Activated CD4-positive, alpha-beta T cell treated with anti-CD3 and anti-CD28 coated beads, Interleukin-2, amount 50 U/mL, for 48 hours (primary cell): ENCODE data around the gene CREB3L2.

ENCODE experiments used
- DNase-seq, 2 experiments: peaks; one replicate each; pipeline ENCODE4 v3.0.0-alpha.2; 2020

CREB3L2 gene

DNA sequence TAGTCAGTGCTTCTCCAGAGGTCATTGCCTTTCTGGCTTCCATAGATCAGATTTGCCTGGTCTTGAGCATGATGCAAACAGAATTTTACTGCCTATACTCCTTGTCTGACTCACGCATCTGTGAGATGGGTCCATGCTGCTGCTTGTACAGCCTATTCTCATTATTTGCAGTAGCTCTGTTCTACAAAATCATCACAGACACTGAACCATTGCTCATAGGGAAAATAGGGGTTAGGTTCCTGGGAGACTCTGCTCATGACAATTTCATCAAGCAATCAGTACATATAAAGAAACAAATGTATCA, 7.4 kb upstream of the CREB3L2 start:
- DNase-seq = no peak

DNA sequence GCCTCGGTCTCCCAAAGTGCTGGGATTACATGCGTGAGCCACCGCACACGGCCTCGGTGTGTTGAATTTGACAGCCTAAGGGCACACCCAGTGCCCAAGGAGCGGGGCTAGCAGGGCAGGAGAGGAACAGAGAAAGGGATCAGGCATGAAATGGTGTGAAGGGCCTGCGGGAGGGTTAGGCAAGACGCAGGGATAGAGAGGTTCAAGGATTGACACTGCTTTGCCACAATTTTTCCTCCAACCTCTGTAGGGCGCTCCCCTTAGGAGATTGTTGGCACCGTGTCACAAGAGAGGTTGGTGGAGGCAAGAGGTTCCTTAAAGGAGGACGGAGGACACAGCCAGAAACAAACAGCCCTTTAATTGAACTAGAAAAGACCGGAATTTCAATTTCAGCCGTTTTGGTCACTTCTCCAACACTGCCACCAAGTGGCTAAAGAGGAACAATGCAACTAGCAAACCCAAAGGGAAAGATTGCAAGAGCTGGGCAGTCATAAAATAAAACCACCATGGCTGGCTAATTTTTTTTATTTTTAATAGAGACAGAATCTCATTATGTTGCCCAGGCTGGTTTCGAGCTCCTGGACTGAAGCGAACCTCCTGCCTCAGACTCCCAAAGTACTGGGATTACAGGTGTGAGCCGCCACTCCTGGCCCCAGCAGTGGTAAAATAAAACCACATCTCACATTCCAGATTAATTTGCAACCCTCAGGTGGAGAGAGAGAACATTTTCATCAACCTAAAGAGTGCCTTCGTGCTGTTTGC, 6.9 kb upstream of the CREB3L2 start:
- DNase-seq = no peak

DNA sequence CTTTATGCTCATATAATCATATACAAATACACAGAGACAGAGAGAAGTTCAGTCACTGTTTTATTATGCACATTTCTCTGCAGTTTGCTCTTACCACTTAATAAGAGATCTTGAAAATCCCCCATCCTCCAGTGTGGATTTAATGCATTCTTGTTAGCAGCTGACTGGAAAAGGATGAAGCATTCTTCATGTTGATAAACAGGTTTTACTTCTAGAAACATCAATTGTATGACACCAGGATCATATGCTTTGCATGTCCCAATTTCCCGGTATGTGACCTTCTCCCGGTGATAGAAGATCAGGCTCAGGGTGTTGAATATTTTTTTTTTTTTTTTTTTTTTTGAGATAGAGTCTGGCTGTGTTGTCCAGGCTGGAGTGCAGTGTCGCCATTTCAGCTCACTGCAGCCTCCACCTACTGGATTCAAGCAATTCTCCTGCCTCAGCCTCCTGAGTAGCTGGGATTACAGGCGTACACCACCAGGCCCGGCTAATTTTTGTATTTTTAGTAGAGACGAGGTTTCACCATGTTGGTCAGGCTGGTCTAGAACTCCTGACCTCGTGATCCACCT, 6.2 kb upstream of the CREB3L2 start:
- no peak for DNase-seq

DNA sequence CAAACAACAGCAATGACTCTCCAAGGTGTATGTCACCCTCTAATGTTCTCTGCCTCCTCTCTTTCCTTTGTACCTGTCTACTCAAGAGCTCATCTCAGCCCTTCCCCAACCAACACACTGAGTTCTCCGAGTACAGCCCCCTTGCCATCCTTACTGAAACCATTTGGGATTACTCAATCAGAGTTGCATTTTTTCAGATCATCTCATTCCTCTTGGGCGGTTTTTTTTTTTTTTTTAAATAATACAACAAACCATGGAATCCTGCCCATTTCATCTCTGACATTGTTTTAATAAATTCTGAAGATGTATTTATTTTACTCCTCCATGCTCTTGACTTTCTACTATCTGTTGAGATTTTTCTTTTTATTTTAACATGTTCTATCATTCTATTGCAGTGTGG, 4.2 kb upstream of the CREB3L2 start:
- DNase-seq = no peak

- no peak for DNase-seq
These were observed 3.0 kb upstream of the CREB3L2 start for GRCh38 chr7:138004936-138005335.

DNA sequence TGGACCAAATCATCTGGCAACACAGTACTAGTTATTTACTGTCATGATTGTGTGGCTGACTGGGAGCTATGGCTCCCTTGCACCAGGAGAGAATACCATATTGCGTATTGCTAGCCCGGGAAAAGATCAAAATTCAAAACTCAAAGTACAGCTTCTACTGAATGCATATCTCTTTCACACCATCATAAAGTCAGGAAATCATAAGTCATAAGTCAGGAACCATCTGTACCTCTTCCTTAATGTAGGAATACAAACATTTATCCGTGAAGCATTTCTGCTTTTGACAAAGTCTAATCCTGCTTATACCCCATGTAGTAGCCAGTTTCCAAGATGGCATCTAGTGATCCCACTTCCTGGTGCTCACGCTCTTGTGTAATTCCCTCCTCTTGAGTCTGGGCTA, 2.2 kb upstream of the CREB3L2 start:
- DNase-seq = no peak

DNA sequence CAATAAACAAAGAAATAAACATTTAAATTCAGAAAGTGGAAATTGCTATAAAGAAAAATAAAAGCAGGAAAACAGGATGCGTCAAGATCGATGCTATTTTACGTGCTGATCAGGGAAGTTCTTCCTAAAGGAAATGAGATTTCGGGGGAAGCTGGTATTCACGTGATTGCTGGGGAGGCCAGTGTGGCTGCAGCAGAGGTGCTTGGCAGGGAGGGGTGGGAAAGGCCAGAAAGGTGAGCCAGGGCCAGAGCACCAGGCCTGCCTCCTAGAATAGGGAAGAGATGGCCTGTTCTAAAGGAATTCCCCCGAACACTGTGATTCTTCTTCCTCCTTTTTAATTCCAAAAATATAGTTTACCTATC, 923 bp upstream of the CREB3L2 start:
- no peak for DNase-seq

GRCh38 chr7:138002096-138002827, 376 bp upstream of the CREB3L2 start:
- peak; percentile 97 to 98 for DNase-seq

DNA sequence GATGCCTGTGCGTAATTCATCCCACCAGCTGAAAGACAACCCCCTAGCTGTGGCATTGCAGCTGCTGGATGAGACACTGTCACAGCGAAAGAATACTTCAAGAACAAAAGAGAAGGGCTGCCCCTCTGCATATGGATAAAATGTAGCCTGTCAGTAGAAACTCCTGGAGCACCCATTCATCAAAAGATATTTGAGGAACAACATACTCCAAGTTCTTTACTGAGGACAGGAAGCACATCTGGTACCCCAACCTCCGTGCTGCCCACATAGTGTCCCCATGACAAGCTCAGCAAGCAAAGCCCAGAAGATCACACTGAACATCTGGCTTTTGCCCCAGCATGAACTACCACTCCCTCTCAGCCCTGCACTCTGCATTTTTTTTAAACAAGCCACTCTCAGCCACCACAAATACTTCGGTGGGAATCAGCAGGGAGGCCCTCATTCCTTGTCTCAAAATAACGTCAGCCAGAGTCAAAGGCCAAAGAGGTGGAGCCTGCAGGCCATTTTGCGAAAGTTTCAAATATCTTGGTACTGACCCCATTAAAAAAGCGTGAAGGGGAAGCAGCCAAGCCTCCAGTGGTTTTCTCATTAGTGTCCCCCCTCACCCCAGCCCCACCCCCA, 1.7 kb downstream of the CREB3L2 start:
- DNase-seq = no peak

- DNase-seq = no peak
These were observed 2.3 kb downstream of the CREB3L2 start for GRCh38 chr7:137999496-138000080.

DNA sequence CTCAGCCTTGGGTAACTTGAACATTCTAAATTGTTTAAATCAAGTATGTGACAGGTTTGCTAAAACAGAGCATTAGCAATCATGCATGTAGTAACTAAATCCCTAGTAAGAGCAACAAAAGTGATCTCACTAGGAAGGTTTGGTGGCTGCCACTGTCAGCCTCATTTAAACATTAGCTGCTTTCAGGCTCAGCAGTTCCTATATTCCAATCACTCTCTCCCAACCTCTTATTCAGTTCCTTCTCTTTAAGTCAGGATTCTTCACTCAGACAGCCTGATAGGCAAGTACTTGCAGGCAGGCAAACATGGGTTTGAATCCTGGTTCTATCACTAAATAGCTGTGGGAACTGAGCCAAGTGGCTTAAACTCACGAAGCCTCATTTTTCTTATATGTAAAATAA, 3.6 kb downstream of the CREB3L2 start:
- DNase-seq = no peak

DNA sequence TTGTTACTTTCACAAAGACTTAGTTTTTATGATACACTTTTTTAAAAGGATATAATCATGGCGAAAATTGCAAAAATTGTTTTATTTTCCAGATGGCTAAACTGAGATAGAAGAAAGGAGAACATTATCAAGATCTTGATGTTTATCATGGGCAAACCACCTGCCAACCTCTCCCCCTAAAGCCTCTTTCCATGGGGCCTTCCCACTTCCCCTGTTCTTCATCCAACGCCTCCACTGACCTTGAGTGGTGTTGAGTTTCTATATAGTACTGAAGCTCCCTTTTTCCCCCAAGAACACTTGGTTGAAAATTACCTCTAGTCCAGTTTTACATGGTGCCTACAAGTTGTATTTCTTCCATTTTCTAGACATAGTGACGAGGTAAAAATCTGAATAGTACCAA, 5.0 kb downstream of the CREB3L2 start:
- no peak for DNase-seq

- no peak for DNase-seq
These were observed 5.5 kb downstream of the CREB3L2 start for GRCh38 chr7:137996386-137996851.

GRCh38 chr7:137994216-137994615, 7.7 kb downstream of the CREB3L2 start:
- no peak for DNase-seq

DNA sequence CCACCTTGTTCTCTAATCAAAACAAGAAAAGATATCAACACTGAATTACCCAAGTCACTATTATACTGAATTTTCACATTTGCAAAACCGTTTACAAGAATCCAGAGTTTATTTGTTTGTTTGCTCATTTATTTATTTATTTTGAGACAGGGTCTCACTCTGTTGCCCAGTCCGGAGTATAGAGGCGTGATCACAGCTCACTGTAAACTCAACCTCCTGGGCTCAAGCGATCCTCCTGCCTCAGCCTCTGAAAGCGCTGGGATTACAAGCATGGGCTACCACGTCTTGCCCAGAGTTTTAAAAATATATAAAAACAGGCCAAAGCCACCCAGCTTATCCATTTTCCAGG, 8.5 kb downstream of the CREB3L2 start:
- DNase-seq = no peak

DNA sequence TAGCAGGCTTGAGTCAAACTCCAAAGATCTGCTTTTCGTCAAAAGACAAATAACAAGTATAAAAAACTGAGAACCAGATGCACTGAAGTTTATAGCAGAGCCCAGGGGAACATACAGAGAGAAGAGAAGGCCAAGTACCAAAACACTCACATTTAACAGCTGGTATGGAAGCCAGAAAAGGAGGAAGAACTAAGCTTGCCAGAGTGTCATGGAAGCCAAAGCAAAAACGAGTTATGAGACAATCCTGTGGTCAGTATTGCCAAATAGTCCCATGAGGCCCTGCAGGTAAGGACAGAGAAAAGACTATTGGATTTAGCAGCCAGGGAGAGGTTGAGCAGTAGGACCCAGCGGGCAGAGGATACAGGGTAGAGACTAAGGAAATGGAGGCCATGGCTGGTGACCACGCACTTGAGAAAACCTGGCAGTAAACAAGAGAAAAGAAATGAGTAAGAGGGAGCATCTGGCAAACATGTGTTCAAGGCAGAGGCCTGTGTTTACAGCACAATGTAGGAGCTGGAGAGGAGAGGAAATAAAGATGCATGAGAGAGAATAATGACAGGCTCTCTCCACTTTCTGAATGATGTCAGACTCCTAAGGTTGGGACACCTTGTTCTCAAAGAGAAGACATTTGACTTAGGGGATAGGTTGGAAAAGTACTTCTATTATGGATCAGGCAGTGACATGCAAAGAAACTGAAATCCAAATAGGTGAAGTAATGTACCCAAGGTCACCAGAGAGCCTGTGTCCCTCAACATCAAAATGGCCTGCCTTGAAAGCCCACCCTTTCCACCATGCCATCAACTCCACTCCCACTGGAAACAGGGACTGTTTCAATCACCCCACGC, 9.1 kb downstream of the CREB3L2 start:
- no peak for DNase-seq

- no peak for DNase-seq
These were observed 9.8 kb downstream of the CREB3L2 start for GRCh38 chr7:137992104-137992549.

DNA sequence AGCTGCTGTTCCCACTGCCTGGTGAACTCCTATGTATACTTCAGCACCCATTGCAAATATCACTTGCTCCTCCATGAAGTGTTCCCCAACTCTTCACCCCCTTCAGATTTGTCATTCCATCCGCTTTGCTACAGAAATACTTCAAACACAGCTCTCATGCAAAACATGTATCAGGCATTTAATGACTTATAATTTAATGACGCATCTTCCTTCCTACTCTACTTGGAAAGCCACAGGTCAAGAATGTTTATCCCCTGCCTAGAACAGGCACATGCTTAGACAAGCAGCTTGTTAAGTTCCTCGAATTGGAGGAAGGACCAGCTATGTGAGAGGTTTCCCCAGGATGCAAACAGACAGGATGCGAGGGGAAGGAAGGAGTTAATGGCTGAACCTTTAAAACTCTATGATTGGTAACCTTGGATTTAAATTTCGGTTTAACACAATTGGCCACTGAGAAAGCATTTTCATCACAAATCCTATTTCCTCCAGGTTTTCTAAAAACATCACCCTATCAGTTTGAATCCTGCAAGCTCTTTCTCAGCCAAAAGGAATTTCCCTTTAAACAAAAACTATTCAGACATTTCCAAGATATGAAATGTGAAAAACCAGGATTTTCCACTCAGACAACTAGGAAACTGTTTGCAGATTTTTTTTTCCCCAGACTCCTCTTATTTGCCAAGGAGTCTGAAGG, 11.5 kb downstream of the CREB3L2 start:
- DNase-seq = no peak

DNA sequence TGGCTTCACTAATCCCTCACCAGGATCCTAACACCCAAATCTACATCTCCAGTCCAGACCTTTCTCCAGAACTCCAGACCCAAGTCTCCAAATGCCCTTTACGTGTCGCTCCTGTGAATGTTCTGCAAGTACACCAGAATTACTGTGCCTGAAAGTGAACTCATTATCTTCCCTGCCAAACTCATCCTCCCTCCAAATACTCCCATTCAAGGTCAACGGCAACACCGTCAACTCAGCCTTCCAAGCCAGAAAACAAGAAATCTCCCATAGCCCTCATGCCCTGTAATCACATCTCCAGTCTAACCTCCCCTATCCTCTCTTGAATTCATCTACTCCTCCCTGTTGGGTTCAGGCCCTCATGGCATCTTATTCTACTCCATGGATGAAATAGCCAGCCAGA, 12.3 kb downstream of the CREB3L2 start:
- no peak for DNase-seq

GRCh38 chr7:137989094-137989493, 12.8 kb downstream of the CREB3L2 start:
- DNase-seq = no peak

- DNase-seq = no peak
These were observed 13.9 kb downstream of the CREB3L2 start for GRCh38 chr7:137987968-137988367.

GRCh38 chr7:137987563-137987962, 14.3 kb downstream of the CREB3L2 start:
- no peak for DNase-seq
